ENCODE data around the gene SNRPE.

SNRPE gene

GRCh38 chr1:203880606-203881005 lies 19.2 kb downstream of the SNRPE start:
- DNase-seq (ENCODE audit: low spot score): no peak

DNA sequence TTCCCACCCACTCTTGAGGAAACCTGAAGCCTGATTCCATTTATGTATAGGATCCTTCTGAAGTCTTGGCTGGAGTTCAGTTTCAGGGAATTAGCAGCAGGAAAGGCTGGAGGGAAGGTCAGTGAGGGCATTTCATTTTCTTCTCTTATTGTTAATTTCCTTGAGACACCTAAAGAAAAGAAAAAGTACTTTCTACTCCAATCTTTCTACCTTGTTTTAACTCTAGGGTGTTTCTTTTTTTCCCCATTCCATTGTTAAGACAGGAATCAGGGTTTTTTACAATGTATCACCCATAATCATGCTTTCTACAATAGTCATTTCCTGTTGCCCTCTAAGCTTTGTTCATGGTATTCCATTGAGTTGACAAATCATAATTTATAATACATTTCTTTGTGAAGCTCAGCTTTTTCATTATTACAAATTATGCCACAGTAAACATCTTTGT lies 27.4 kb downstream of the SNRPE start:
- DNase-seq (ENCODE audit: low spot score): no peak

GRCh38 chr1:203891950-203892349 lies 30.6 kb downstream of the SNRPE start:
- no peak for DNase-seq (ENCODE audit: low spot score)

- no peak for DNase-seq (ENCODE audit: low spot score)
Measured at GRCh38 chr1:203898458-203899352, 37.3 kb downstream of the SNRPE start.

DNA sequence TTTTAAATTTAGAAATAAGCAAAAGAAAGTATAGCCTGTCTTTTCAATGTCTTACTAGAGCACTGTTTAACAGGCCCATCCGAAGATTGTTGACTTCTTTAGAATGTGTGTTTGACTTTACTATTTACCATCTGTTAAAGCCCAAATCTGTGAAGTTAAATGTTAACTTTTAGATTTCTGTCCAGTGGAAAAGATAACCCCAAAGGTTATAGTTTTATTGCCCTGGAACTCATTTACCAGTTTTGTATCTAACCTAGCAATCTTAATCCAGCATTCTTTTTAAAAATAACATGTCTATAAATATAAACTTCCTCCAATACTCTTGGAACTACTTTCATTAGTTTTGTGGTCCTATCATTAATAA lies 37.9 kb downstream of the SNRPE start:
- no peak for DNase-seq (ENCODE audit: low spot score)

DNA sequence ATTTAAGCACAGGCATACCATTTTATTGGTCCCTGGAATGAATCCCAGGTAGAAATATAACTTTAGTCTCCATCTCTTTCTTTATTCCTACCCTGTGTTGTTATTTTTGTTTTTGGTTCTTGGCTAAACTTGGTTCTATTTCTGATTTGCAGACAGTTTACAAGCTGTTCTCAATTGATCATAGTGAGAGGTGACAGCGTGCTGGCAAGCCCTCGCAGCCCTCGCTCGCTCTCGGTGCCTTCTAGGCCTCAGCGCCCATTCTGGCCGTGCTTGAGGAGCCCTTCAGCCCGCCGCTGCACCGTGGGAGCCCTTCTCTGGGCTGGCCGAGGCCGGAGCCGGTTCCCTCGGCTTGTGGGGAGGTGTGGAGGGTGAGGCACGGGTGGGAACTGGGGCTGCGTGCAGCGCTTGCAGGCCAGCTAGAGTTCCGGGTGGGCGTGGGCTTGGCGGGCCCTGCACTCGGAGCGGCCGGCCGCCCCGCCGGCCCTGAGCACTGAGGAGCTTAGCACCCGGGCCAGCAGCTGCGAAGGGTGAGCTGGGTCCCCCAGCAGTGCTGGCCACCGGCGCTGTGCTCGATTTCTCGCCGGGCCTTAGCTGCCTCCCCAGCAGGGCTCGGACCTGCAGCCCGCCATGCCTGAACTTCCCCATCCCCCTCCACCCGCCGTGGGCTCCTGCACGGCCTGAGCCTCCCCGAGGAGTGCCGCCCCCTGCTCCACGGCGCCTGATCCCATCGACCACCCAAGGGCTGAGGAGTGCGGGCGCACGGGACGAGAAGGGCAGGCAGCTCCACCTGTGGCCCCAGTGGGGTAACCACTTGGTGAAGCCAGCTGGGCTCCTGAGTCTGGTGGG lies 38.7 kb downstream of the SNRPE start:
- no peak for DNase-seq (ENCODE audit: low spot score)

DNA sequence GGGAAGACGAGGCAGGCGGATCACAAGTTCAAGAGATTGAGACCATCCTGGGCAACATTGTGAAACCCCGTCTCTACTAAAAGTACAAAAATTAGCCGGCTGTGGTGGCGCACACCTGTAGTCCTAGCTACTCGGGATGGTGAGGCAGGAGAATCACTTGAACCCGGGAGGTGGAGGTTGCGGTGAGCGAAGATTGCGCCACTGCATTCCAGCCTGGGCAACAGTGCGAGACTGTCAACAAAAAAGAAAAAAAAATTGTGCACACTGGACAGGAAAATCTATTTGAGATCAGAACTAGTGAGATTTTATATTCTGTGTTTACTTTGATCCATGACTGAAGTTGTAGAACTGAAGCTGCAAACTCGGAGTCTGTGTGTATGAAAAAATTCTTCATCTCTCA lies 40.2 kb downstream of the SNRPE start:
- DNase-seq (ENCODE audit: low spot score): no peak

GRCh38 chr1:203905275-203905674 lies 43.9 kb downstream of the SNRPE start:
- no peak for DNase-seq (ENCODE audit: low spot score)

DNA sequence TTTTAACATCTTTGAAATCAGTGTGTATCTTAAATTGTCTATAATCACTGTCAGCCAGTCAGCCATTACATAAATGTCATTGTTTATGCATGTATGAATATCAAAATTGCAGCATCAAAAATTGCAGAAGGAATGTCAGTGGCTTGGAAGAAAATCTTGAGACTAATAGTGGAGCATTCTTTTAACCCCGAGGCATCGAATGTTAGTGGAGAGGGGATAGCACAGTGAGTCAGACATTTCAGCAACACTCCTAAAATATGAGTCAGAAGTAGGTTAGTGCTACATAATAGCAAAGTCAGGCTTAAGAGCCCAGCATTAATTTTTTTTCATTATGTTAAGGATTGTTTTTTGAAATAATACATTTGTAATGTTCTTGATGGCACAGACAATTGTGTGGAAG lies 45.5 kb downstream of the SNRPE start:
- DNase-seq (ENCODE audit: low spot score): peak; percentile 13

DNA sequence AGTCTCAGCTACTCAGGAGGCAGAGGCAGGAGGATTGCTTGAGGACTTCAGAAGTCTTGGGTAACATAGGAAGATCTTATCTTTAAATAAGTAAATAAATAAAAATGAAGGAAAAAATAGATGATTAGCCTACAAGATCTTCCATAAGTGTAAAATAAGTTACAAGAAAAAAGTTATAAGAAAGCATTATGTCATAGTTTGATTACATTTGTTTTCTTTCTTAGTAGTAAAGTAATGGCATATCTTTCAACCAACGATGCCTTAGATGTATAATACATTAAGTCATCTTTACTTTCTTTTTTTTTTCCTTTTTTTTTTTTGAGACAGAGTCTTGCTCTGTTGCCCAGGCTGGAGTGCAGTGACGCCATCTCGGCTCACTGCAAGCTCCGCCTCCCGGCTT lies 46.5 kb downstream of the SNRPE start:
- DNase-seq (ENCODE audit: low spot score): no peak

DNA sequence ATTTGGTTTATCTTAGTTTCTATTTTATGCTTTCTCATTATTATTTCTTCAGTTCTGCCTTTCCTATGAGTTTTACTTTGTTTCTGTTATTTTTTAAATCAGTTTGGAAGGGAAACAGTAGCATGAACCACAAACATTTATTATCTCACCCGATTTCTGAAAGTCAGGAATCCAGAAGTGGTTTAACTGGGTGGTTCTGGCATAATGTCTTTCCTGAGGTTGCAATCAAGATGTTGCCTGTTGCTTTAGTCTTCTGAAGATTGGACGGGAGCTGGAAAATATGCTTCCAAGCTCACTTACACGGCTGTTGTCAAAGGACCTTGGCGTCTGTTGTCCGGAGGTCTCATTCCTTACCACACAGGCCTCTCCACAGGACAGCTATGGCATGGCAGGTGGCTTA lies 50.4 kb downstream of the SNRPE start:
- no peak for DNase-seq (ENCODE audit: low spot score)

DNA sequence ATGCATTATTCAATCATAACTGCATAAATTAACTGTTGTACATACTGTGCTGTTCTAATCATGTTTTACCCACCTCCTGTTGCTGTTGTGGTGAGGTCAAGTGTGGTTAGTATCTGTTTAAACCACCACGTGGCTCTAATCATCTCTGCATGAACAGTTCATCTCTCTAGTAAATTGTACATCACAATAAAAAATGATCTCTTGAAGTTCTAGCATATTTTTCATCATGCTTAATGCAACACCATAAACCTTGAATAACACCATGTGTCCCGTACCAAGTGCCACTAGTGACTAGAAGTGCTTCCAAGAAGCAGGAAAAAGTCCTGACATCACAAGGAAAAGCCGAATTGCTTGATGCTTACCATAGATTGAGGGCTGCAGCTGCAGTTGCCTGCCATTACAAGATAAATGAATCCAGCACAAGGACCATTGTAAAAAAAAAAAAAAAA lies 51.7 kb downstream of the SNRPE start:
- no peak for DNase-seq (ENCODE audit: low spot score)

GRCh38 chr1:203914292-203914691 lies 52.9 kb downstream of the SNRPE start:
- no peak for DNase-seq (ENCODE audit: low spot score)

- no peak for DNase-seq (ENCODE audit: low spot score)
Measured at GRCh38 chr1:203915811-203916210, 54.4 kb downstream of the SNRPE start.

DNA sequence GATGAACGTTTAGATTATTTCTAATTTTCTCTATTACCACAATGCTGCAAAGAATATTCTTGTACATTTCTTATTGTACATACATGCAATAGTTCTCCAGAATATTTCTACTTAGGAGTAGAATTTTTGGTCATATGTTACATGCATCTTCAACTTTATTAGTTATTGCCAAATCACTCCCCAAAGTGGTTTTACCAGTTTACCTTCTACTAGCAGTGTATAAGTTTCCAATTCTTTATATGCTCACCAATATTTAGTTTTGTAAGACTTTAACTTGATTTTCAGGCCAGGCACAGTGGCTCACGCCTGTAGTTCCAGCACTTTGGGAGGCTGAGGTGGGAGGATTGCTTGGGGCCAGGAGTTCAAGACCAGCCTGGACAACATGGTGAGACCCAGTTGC lies 55.4 kb downstream of the SNRPE start:
- DNase-seq (ENCODE audit: low spot score): no peak
